K562 (cell line): ENCODE data around the gene PSMA4. TPM values are rescaled to one million over a fixed set of nuclear protein-coding genes. Genes with fewer than 3 reads are reported as not detected.

Experiments
- CEBPZ ChIP-seq: fragments of 150-350 bp; IDR thresholded peaks from 2 replicates; pipeline ENCODE4 v1.6.1; 2014; ENCODE audit warnings: low read depth, mild to moderate bottlenecking, low read length, borderline replicate concordance
- EWSR1 ChIP-seq: fragments of 450-650 bp; IDR thresholded peaks from 2 replicates; pipeline ENCODE4 v1.6.1; 2018; ENCODE audit warnings: borderline replicate concordance, mild to moderate bottlenecking, low read depth, moderate library complexity; ENCODE audit not compliant: partially characterized antibody
- EZH2 ChIP-seq: IDR thresholded peaks from 2 replicates; pipeline ENCODE4 v1.6.1; 2012; ENCODE audit warnings: low read depth, mild to moderate bottlenecking, inconsistent platforms, low read length, borderline replicate concordance
- HEY1 ChIP-seq: fragments of 250-450 bp; sonication (Bioruptor Pico); IDR thresholded peaks from 2 replicates; pipeline ENCODE4 v1.5.0; 2020; ENCODE audit warnings: mild to moderate bottlenecking, moderate library complexity, borderline replicate concordance
- PTRF ChIP-seq: fragments of 450-650 bp; IDR thresholded peaks from 2 replicates; pipeline ENCODE4 v1.6.1; 2016; ENCODE audit warnings: mild to moderate bottlenecking, missing genetic modification characterization, missing compliant biosample characterization
- SUPT5H ChIP-seq: fragments of 450-650 bp; IDR thresholded peaks from 2 replicates; pipeline ENCODE4 v1.6.1; 2016
- TGIF2 ChIP-seq: sonication (generic); formaldehyde crosslinking; IDR thresholded peaks from 2 replicates; pipeline ENCODE4 v1.8.1; 2022; ENCODE audit warnings: mild to moderate bottlenecking, missing genetic modification reagents, moderate library complexity
- ZBTB12 ChIP-seq: fragments of 250-450 bp; sonication (Bioruptor Pico); IDR thresholded peaks from 2 replicates; pipeline ENCODE4 v1.4.0; 2020
- ZNF507 ChIP-seq: conservative IDR thresholded peaks from 2 replicates; pipeline ENCODE4 v1.6.1; 2017; ENCODE audit warnings: missing genetic modification characterization, missing compliant biosample characterization
- polyA plus RNA-seq, 8 experiments: library from polyadenylated mRNA; depleted of rRNA in 4 of 8; stranded (reverse) in 5 of 8; unstranded in 3 of 8; fragments of >200 nt; fragmentation: Nextera tagmentation in 2 of 8; fragmentation: Illumina TruSeq in 1 of 8; extraction: Ambion mirVana in 2 of 8; extraction: Trizol in 1 of 8; gene quantifications; 2 replicates each; pipeline versions ENCODE4 v1.2.1 to v1.2.3, GENCODE V29; 2011 to 2014; ENCODE audit warnings: inconsistent platforms in 1 of 8, missing spikeins in 1 of 8
- total RNA-seq, 7 experiments: library from RNA; depleted of rRNA in 6 of 7; stranded (reverse); fragments of >200 nt in 6 of 7; fragmentation: Illumina TruSeq in 2 of 7; extraction: Trizol in 2 of 7; gene quantifications; 2 replicates each; pipeline versions ENCODE4 v1.2.1 to v1.2.3, GENCODE V29; 2011 to 2021; ENCODE audit warnings: low replicate concordance in 1 of 7
- TF ChIP-seq, protein P1 (sequence below), 2 experiments: fragments of 450-650 bp in 1 of 2; sonication (generic) in 1 of 2; formaldehyde crosslinking in 1 of 2; IDR thresholded peaks; 2 replicates each; pipeline versions ENCODE4 v1.7.1 to v1.9.0; 2016 to 2022; ENCODE audit warnings: inconsistent platforms in 1 of 2, mild to moderate bottlenecking in 1 of 2, missing genetic modification reagents in 1 of 2

The PSMA4 gene
- total and polyA plus RNA-seq, 9 of the 15 experiments (the other 6 are each of a cell fraction or from before 2014, with no cell fraction given), result 304 to 1,857 (median 666) TPM

DNA sequence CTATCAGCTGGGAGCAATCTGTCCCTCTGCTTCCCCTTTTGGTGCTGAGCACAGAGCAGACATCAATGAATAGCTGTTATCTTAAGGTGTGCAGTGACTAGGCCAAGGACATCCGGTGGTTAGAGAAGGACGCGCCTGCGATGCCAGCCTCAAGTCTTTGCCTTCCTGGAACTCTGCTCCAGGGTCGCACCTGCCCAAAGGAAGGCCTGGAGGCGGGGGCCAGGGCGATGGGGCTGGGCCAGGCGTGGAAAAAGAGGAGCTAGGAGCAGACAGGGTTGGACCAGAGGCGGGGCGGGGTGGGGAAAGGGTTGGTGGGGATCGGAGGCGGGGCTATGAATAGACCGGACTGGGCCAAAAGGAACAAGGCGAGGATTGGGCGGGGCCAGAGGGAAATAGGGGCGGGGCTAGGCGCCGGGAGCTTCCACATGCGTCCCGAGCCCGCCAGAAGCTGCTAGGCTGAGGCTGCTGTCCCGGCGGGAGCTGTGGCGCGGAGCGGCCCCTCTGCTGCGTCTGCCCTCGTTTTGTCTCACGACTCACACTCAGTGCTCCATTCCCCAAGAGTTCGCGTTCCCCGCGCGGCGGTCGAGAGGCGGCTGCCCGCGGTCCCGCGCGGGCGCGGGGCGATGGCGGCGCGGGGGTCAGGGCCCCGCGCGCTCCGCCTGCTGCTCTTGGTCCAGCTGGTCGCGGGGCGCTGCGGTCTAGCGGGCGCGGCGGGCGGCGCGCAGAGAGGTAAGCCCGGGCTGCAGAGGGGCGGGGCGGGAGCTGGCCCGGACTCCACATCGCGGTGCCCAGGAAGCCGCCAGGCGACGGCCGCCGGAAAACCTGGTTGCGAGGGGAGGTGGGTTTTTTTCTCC is 25.1 kb downstream of the PSMA4 start, which contains the start of gene CHRNA5 (continued):
- TF ChIP-seq ZBTB12, result no peak
- no peak for TF ChIP-seq TGIF2 (CRISPR knock-in tag)
- TF ChIP-seq, protein P1, sequence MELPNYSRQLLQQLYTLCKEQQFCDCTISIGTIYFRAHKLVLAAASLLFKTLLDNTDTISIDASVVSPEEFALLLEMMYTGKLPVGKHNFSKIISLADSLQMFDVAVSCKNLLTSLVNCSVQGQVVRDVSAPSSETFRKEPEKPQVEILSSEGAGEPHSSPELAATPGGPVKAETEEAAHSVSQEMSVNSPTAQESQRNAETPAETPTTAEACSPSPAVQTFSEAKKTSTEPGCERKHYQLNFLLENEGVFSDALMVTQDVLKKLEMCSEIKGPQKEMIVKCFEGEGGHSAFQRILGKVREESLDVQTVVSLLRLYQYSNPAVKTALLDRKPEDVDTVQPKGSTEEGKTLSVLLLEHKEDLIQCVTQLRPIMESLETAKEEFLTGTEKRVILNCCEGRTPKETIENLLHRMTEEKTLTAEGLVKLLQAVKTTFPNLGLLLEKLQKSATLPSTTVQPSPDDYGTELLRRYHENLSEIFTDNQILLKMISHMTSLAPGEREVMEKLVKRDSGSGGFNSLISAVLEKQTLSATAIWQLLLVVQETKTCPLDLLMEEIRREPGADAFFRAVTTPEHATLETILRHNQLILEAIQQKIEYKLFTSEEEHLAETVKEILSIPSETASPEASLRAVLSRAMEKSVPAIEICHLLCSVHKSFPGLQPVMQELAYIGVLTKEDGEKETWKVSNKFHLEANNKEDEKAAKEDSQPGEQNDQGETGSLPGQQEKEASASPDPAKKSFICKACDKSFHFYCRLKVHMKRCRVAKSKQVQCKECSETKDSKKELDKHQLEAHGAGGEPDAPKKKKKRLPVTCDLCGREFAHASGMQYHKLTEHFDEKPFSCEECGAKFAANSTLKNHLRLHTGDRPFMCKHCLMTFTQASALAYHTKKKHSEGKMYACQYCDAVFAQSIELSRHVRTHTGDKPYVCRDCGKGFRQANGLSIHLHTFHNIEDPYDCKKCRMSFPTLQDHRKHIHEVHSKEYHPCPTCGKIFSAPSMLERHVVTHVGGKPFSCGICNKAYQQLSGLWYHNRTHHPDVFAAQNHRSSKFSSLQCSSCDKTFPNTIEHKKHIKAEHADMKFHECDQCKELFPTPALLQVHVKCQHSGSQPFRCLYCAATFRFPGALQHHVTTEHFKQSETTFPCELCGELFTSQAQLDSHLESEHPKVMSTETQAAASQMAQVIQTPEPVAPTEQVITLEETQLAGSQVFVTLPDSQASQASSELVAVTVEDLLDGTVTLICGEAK (IDR thresholded peaks at IDR 0.05), result no peak
- TF ChIP-seq, protein P1 (CRISPR knock-in tag; IDR thresholded peaks at IDR 0.05), result no peak
- TF ChIP-seq EWSR1, result no peak
- TF ChIP-seq SUPT5H, result peak; percentile 59
- no peak for TF ChIP-seq HEY1 (CRISPR knock-in tag)
- TF ChIP-seq ZNF507 (tag), result no peak
- no peak for TF ChIP-seq CEBPZ
- no peak for TF ChIP-seq PTRF
- no peak for TF ChIP-seq EZH2
